Measurements from ENCODE around the gene OGFOD3.

DNA sequence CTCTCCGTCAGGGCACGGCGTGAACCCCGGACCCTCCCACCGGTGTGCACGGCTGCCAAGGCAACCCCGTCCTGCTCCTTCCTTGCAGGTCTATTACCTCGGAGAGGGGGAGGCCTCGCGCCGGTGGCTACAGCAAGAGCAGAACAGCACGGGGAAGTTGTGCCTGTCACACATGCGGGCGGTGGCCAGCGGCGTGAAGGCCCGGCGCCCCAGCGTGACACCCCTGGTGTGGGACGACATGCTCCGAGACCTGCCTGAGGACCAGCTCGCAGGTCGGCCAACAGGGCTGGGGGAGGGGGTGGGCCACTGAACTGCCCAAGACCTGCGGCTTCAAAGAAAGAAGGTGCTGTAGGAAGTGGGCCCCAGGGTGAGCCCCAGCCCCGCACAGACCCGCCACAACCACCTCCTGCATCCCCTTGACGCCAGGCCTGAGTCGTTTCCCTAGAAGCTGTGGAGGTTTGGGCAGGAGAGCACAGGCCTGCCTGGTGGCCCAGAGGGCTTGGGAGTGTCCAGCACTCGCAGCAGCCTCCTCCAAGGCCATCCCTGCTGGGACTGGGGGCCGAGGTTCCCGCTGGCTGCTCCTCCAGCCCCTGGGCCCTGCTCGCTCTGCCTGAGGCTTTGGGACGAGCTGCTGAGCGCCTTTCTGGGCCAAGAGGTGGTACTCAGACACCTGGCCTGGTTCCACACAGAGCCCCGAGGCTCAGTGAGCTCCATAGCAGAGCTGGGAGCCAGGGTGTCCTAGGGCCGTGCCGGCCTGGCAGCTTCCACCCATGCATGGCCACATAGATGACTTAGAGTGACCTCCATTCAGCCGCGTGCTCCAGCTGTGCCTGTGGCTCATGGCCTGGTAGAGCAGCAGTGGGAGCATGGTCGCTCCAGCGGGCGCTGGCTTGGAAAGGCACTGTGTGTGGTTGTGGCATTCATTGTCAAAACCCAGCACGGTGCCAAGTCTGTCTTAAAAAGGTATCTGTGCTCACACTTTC is 17.5 kb upstream of the OGFOD3 start:
- TF ChIP-seq, protein P1, sequence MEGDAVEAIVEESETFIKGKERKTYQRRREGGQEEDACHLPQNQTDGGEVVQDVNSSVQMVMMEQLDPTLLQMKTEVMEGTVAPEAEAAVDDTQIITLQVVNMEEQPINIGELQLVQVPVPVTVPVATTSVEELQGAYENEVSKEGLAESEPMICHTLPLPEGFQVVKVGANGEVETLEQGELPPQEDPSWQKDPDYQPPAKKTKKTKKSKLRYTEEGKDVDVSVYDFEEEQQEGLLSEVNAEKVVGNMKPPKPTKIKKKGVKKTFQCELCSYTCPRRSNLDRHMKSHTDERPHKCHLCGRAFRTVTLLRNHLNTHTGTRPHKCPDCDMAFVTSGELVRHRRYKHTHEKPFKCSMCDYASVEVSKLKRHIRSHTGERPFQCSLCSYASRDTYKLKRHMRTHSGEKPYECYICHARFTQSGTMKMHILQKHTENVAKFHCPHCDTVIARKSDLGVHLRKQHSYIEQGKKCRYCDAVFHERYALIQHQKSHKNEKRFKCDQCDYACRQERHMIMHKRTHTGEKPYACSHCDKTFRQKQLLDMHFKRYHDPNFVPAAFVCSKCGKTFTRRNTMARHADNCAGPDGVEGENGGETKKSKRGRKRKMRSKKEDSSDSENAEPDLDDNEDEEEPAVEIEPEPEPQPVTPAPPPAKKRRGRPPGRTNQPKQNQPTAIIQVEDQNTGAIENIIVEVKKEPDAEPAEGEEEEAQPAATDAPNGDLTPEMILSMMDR (IDR thresholded peaks at IDR 0.05 in 2 of 3, conservative IDR thresholded peaks at IDR 0.05 in 1 of 3; ENCODE audit: borderline replicate concordance in 1 of 3, insufficient read depth in 1 of 3, low read depth in 2 of 3, low read length in 2 of 3): no peak
- TF ChIP-seq POLR2A (IDR thresholded peaks at IDR 0.05; ENCODE audit: borderline replicate concordance, extremely low read depth, insufficient read depth, insufficient read length) (no peak), EZH2phosphoT487 (IDR thresholded peaks at IDR 0.05; ENCODE audit: borderline replicate concordance) (no peak), POLR2AphosphoS5 (IDR thresholded peaks at IDR 0.05; ENCODE audit: low read depth, low read length) (no peak), CEBPB (IDR thresholded peaks at IDR 0.05; ENCODE audit: low read depth) (no peak)

All from HCT116 (cell line).